IMR-90 (cell line): ENCODE measurements around the gene EXD2. TPM values are rescaled to one million over a fixed set of nuclear protein-coding genes. Genes with fewer than 3 reads are reported as not detected.

Source experiments
- ATAC-seq: fragments of 200-7000 bp; cut with Tn5 transposase; 2 replicates; pipeline ENCODE4 v1.9.1; 2020; ENCODE audit warnings: low read depth, mild to moderate bottlenecking, moderate library complexity
- BruUV-seq: library from RNA; stranded (reverse); fragments of 400-500 nt; replicated peaks from 2 replicates; lab custom pipeline; 2021; lab: Mats Ljungman, UMichigan
- CTCF ChIA-PET: fragments of 300-600 bp; formaldehyde crosslinking; extraction: SDS; loops from one replicate; lab custom pipeline; 2021; ENCODE audit warnings: antibody characterized with exemption; lab: Yijun Ruan, JAX
- POLR2A ChIA-PET: fragments of 300-600 bp; sonication (Branson Sonifier 250); formaldehyde crosslinking; loops from one replicate; lab custom pipeline; 2022; ENCODE audit warnings: antibody characterized with exemption; ENCODE audit not compliant: unreplicated experiment; lab: Charles Lee
- DNase-seq: peaks from one replicate; pipeline ENCODE4 v3.0.0; 2013
- H2AFZ ChIP-seq: replicated peaks from 2 replicates; pipeline ENCODE3; 2013; ENCODE audit warnings: low read length, mild to moderate bottlenecking; ENCODE audit not compliant: poor library complexity
- H2AK5ac ChIP-seq: 2 replicates; pipeline ENCODE4 v1.6.1; 2013; ENCODE audit warnings: low read depth, low read length, inconsistent platforms
- H2AK9ac ChIP-seq: replicated peaks from 2 replicates; pipeline ENCODE3; 2013; ENCODE audit warnings: mild to moderate bottlenecking, low read depth, low read length, moderate library complexity; ENCODE audit not compliant: poor library complexity
- H2BK120ac ChIP-seq: 2 replicates; pipeline ENCODE4 v1.6.1; 2013; ENCODE audit warnings: low read depth, low read length, inconsistent platforms
- H2BK15ac ChIP-seq: 3 replicates; pipeline ENCODE4 v1.6.1; 2013; ENCODE audit warnings: low read depth, low read length, inconsistent platforms
- H2BK20ac ChIP-seq: 2 replicates; pipeline ENCODE4 v1.6.1; 2013; ENCODE audit warnings: low read depth, mild to moderate bottlenecking, inconsistent platforms, low read length, moderate library complexity
- H2BK5ac ChIP-seq: 2 replicates; pipeline ENCODE4 v1.6.1; 2013; ENCODE audit warnings: mild to moderate bottlenecking, low read depth, low read length, inconsistent platforms; ENCODE audit not compliant: poor library complexity, severe bottlenecking
- H3K14ac ChIP-seq: replicated peaks from 2 replicates; pipeline ENCODE4 v1.6.1; 2013; ENCODE audit warnings: low read depth, low read length, inconsistent platforms
- H3K18ac ChIP-seq: 2 replicates; pipeline ENCODE4 v1.6.1; 2013; ENCODE audit warnings: low read depth, low read length, control low read depth
- H3K23ac ChIP-seq: 2 replicates; pipeline ENCODE4 v1.6.1; 2013; ENCODE audit warnings: low read depth, low read length, inconsistent platforms
- H3K27ac ChIP-seq: 2 replicates; pipeline ENCODE4 v1.5.1; 2013; ENCODE audit warnings: mild to moderate bottlenecking, control low read depth, low read length; ENCODE audit not compliant: insufficient read depth
- H3K27me3 ChIP-seq: 2 replicates; pipeline ENCODE4 v1.6.1; 2013; ENCODE audit warnings: low read length; ENCODE audit not compliant: control insufficient read depth, insufficient read depth
- H3K36me3 ChIP-seq: 2 replicates; pipeline ENCODE4 v1.6.1; 2013; ENCODE audit warnings: low read length, mixed read lengths; ENCODE audit not compliant: control insufficient read depth, insufficient read depth
- H3K4ac ChIP-seq: 2 replicates; pipeline ENCODE4 v1.6.1; 2013; ENCODE audit warnings: low read depth, low read length, inconsistent platforms
- H3K4me1 ChIP-seq: 2 replicates; pipeline ENCODE4 v1.6.1; 2013; ENCODE audit warnings: low read length, mixed read lengths; ENCODE audit not compliant: control insufficient read depth, insufficient read depth
- H3K4me2 ChIP-seq: 2 replicates; pipeline ENCODE4 v1.6.1; 2013; ENCODE audit warnings: low read depth, mild to moderate bottlenecking, control low read depth, low read length, moderate library complexity
- H3K4me3 ChIP-seq: 2 replicates; pipeline ENCODE4 v1.5.1; 2013; ENCODE audit warnings: low read depth, mild to moderate bottlenecking, control low read depth, low read length, moderate library complexity; ENCODE audit not compliant: insufficient read depth
- H3K56ac ChIP-seq: 2 replicates; pipeline ENCODE4 v1.6.1; 2013; ENCODE audit warnings: low read length, inconsistent platforms; ENCODE audit not compliant: insufficient read depth; ENCODE audit errors: extremely low read depth
- H3K79me1 ChIP-seq, 2 experiments: 2 replicates each; pipeline ENCODE4 v1.6.1; 2013; ENCODE audit warnings: low read length in 2 of 2, inconsistent platforms in 1 of 2, low read depth in 1 of 2
- H3K9ac ChIP-seq: 2 replicates; pipeline ENCODE4 v1.6.1; 2013; ENCODE audit warnings: low read depth, low read length, control low read depth
- H3K9me1 ChIP-seq: 2 replicates; pipeline ENCODE4 v1.6.1; 2013; ENCODE audit warnings: low read length, inconsistent platforms; ENCODE audit not compliant: insufficient read depth
- H3K9me3 ChIP-seq: 2 replicates; pipeline ENCODE4 v1.6.1; 2013; ENCODE audit warnings: low read length; ENCODE audit not compliant: control insufficient read depth, insufficient read depth
- H4K20me1 ChIP-seq: 2 replicates; pipeline ENCODE4 v1.6.1; 2013; ENCODE audit warnings: low read length, inconsistent platforms; ENCODE audit not compliant: insufficient read depth
- H4K5ac ChIP-seq: 2 replicates; pipeline ENCODE4 v1.6.1; 2013; ENCODE audit warnings: mild to moderate bottlenecking, low read depth, low read length, control low read depth
- H4K8ac ChIP-seq, 2 experiments: 2 replicates each; pipeline ENCODE4 v1.6.1; 2013; ENCODE audit warnings: low read depth in 2 of 2, low read length in 2 of 2, control low read depth in 1 of 2, inconsistent platforms in 1 of 2
- H4K91ac ChIP-seq: 2 replicates; pipeline ENCODE4 v1.6.1; 2013; ENCODE audit warnings: low read depth, low read length, inconsistent platforms; ENCODE audit not compliant: insufficient read depth
- MAFK ChIP-seq: IDR thresholded peaks from 2 replicates; pipeline ENCODE4 v1.6.1; 2012; ENCODE audit warnings: low read depth, low read length, improper control_type of control experiment
- NFE2L2 ChIP-seq: fragments of 150-350 bp; IDR thresholded peaks from 2 replicates; pipeline ENCODE4 v1.6.1; 2016; ENCODE audit warnings: low read depth, mild to moderate bottlenecking, low read length
- POLR2A ChIP-seq: IDR thresholded peaks from 2 replicates; pipeline ENCODE4 v1.6.1; 2012; ENCODE audit warnings: mild to moderate bottlenecking, low read depth, low read length
- WGBS, 2 experiments: methylation state at CpG; one replicate each; pipeline versions ENCODE4 v1.1.5 to v1.1.7; 2013; ENCODE audit warnings: missing lambda C conversion rate in 2 of 2; ENCODE audit not compliant: insufficient read length in 1 of 2; ENCODE audit errors: extremely low coverage in 2 of 2; 5-methylcytosine and 5-hydroxymethylcytosine counted together
- dilution Hi-C: fragments of 300-500 bp; cut with HindIII; formaldehyde crosslinking; loops from one replicate; pipeline ENCODE4 v1.14.3; 2018; ENCODE audit warnings: low sequenced_read_pairs; ENCODE audit not compliant: unreplicated experiment
- in situ Hi-C: fragments of 300-500 bp; cut with MboI; formaldehyde crosslinking; loops from 3 replicates; pipeline ENCODE4 v1.14.3; 2019; ENCODE audit warnings: low sequenced_read_pairs, inconsistent platforms, mixed read lengths
- intact Hi-C: fragments of 100-400 bp; cut with micrococcal nuclease; formaldehyde crosslinking; loops from 2 replicates; pipeline ENCODE4 v1.10.0; 2022
- polyA plus RNA-seq, 3 experiments: library from polyadenylated mRNA; depleted of rRNA; stranded (reverse); fragments of >200 nt; gene quantifications; 2 replicates each; pipeline ENCODE4 v1.2.3, GENCODE V29; 2012; ENCODE audit warnings: low replicate concordance in 1 of 3
- total RNA-seq: library from RNA; depleted of rRNA; stranded (reverse); fragments of >200 nt; gene quantifications from 2 replicates; pipeline ENCODE4 v1.2.3, GENCODE V29; 2012
- TF ChIP-seq, protein P1 (sequence below): fragments of 150-350 bp; IDR thresholded peaks from 2 replicates; pipeline ENCODE4 v1.6.1; 2016; ENCODE audit warnings: low read depth, mild to moderate bottlenecking, low read length, moderate library complexity, borderline replicate concordance

EXD2 gene
- total and polyA plus RNA-seq, 2 of the 4 experiments (the other 2 are of a cell fraction) = 11.0 to 13.3 TPM

DNA sequence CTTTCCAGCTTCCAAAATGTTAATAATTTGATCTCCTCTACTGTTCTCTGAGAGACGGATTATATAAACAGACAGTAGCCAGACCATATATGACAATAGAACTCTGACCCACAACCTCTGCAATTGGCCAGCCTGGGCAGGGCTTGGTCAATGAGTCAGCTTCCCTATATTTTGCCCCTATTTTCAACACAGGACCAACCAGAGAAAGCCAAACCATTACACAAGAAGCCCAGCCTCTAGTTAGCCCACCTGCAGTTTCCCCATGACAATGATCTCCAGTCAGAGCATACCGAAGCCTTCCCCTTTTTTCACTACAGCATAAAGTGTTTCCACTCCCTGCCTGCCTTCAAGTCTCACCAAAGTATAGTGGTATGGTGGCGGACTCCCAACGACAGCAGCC, 7.6 kb upstream of the EXD2 start:
- dilution Hi-C loops = no loop called here
- no TSS peak for BruUV-seq
- Histone ChIP-seq H4K5ac (no peak overlapping the region), H3K79me1 (no peaks in the 10 kb centered on the region), H3K27ac (no peak overlapping the region), H2BK5ac (no peak overlapping the region), H3K18ac (no peak overlapping the region), H2AK5ac (no peak overlapping the region), H3K9ac (no peak overlapping the region), H3K4me1 (no peaks in the 10 kb centered on the region), H3K36me3 (no peaks in the 10 kb centered on the region), H3K27me3 (peaks cover 2% of the 10 kb centered on the region), H3K4me3 (no peak overlapping the region), H3K9me3 (no peaks in the 10 kb centered on the region), H3K4ac (no peak overlapping the region), H3K23ac (no peak overlapping the region), H4K20me1 (no peaks in the 10 kb centered on the region), H3K56ac (no peak overlapping the region), H3K14ac (no peak overlapping the region), H4K8ac (no peak overlapping the region), H2AK9ac (no peak overlapping the region), H2BK20ac (no peak overlapping the region), H2BK15ac (no peak overlapping the region), H2AFZ (no peak overlapping the region), H3K4me2 (no peak overlapping the region), H2BK120ac (no peak overlapping the region), H4K91ac (no peak overlapping the region), H3K9me1 (no peaks in the 10 kb centered on the region)
- no CpG with 5 or more reads among the region's 4 CpGs for WGBS, 2 experiments
- in situ Hi-C loops = no loop called here
- DNase-seq (peak; percentile 28), ATAC-seq (peak; percentile 70; the same call in 1 of the 2 replicates)
- ChIA-PET POLR2A (no interaction called here), CTCF (no interaction called here)
- TF ChIP-seq NFE2L2 (no peak), POLR2A (no peak), MAFK (no peak)
- TF ChIP-seq, protein P1, sequence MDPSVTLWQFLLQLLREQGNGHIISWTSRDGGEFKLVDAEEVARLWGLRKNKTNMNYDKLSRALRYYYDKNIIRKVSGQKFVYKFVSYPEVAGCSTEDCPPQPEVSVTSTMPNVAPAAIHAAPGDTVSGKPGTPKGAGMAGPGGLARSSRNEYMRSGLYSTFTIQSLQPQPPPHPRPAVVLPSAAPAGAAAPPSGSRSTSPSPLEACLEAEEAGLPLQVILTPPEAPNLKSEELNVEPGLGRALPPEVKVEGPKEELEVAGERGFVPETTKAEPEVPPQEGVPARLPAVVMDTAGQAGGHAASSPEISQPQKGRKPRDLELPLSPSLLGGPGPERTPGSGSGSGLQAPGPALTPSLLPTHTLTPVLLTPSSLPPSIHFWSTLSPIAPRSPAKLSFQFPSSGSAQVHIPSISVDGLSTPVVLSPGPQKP = no peak
- intact Hi-C loops = no loop called here
